CD14-positive monocyte (primary cell): ENCODE results near the gene GRIK2. TPM values are rescaled to one million over a fixed set of nuclear protein-coding genes. Genes with fewer than 3 reads are reported as not detected.

Source experiments
- DNase-seq, 3 donors: peaks; one replicate each; pipeline ENCODE4 v3.0.0-alpha.2; 2011 to 2022
- H2AFZ ChIP-seq: 2 replicates; pipeline ENCODE4 v1.6.0; 2012; ENCODE audit warnings: mild to moderate bottlenecking, low read depth, low read length, inconsistent platforms; ENCODE audit not compliant: insufficient read depth, poor library complexity, severe bottlenecking
- H3K27ac ChIP-seq, 2 donors: 1 replicate in 1 of 2; 2 replicates in 1 of 2; pipeline ENCODE4 v1.5.1; 2012 to 2013; ENCODE audit warnings: low read length in 2 of 2, control low read depth in 1 of 2, inconsistent platforms in 1 of 2, low read depth in 1 of 2, mild to moderate bottlenecking in 1 of 2
- H3K27me3 ChIP-seq, 2 donors: one replicate each; pipeline versions ENCODE4 v1.6.0 to v1.6.1; 2011 to 2013; ENCODE audit warnings: low read length in 2 of 2; ENCODE audit not compliant: control insufficient read depth in 2 of 2, insufficient read depth in 2 of 2
- H3K36me3 ChIP-seq, 2 donors: replicated peaks in 1 of 2; 1 replicate in 1 of 2; 2 replicates in 1 of 2; pipeline versions ENCODE4 v1.5.1 to v1.6.1; 2012 to 2013; ENCODE audit warnings: low read length in 2 of 2, control low read depth in 1 of 2, inconsistent platforms in 1 of 2, mild to moderate bottlenecking in 1 of 2; ENCODE audit not compliant: insufficient read depth in 2 of 2, control insufficient read depth in 1 of 2
- H3K4me1 ChIP-seq, 2 donors: 1 replicate in 1 of 2; 2 replicates in 1 of 2; pipeline versions ENCODE4 v1.5.1 to v1.6.1; 2012 to 2013; ENCODE audit warnings: low read length in 2 of 2, control low read depth in 1 of 2, inconsistent platforms in 1 of 2, mild to moderate bottlenecking in 1 of 2, moderate library complexity in 1 of 2; ENCODE audit not compliant: insufficient read depth in 2 of 2, control insufficient read depth in 1 of 2
- H3K4me2 ChIP-seq: replicated peaks from 2 replicates; pipeline ENCODE3; 2012; ENCODE audit warnings: low read length, moderate library complexity, mild to moderate bottlenecking; ENCODE audit not compliant: poor library complexity, severe bottlenecking; ENCODE audit errors: extremely low read depth
- H3K4me3 ChIP-seq, 3 experiments: fragments of 200-600 bp in 1 of 3; sonication (generic) in 1 of 3; replicated peaks in 1 of 3; 1 replicate in 2 of 3; 2 replicates in 1 of 3; pipeline ENCODE4 v1.5.1; 2011 to 2013; ENCODE audit warnings: low read length in 3 of 3, mild to moderate bottlenecking in 3 of 3, control low read depth in 2 of 3, low read depth in 2 of 3, inconsistent platforms in 1 of 3, moderate library complexity in 1 of 3
- H3K79me2 ChIP-seq: 2 replicates; pipeline ENCODE4 v1.6.0; 2012; ENCODE audit warnings: mild to moderate bottlenecking, control low read depth, inconsistent platforms, low read length, moderate library complexity; ENCODE audit not compliant: insufficient read depth
- H3K9ac ChIP-seq: 2 replicates; pipeline ENCODE4 v1.6.0; 2017; ENCODE audit warnings: low read length, mild to moderate bottlenecking; ENCODE audit not compliant: insufficient read depth, poor library complexity, severe bottlenecking
- H3K9me3 ChIP-seq, 2 donors: replicated peaks in 1 of 2; 1 replicate in 1 of 2; 2 replicates in 1 of 2; pipeline versions ENCODE4 v1.5.1 to v1.6.1; 2012 to 2013; ENCODE audit warnings: low read length in 2 of 2, control low read depth in 1 of 2; ENCODE audit not compliant: control insufficient read depth in 1 of 2, insufficient read depth in 1 of 2
- H4K20me1 ChIP-seq: 2 replicates; pipeline ENCODE4 v1.6.0; 2012; ENCODE audit warnings: mild to moderate bottlenecking, low read length, control low read depth, moderate library complexity; ENCODE audit not compliant: insufficient read depth
- H3K27ac Mint-ChIP-seq, 7 donors: one replicate each; pipeline ENCODE4 v1.8.0; 2020; ENCODE audit warnings: mild to moderate bottlenecking in 7 of 7, mixed read lengths in 7 of 7, moderate library complexity in 6 of 7, inconsistent platforms in 2 of 7
- H3K27me3 Mint-ChIP-seq, 3 donors: one replicate each; pipeline ENCODE4 v1.8.0; 2021 to 2022; ENCODE audit warnings: low read depth in 3 of 3, mild to moderate bottlenecking in 3 of 3, mixed read lengths in 3 of 3, moderate library complexity in 3 of 3, inconsistent platforms in 1 of 3
- H3K36me3 Mint-ChIP-seq, 2 donors: one replicate each; pipeline ENCODE4 v1.8.0; 2020; ENCODE audit warnings: mixed read lengths in 2 of 2, inconsistent platforms in 1 of 2, mild to moderate bottlenecking in 1 of 2
- H3K4me1 Mint-ChIP-seq: one replicate; pipeline ENCODE4 v1.8.0; 2020; ENCODE audit warnings: mild to moderate bottlenecking, mixed read lengths
- H3K4me3 Mint-ChIP-seq, 2 donors: one replicate each; pipeline ENCODE4 v1.8.0; 2020; ENCODE audit warnings: mild to moderate bottlenecking in 2 of 2, mixed read lengths in 2 of 2, moderate library complexity in 1 of 2
- H3K9me3 Mint-ChIP-seq, 7 donors: one replicate each; pipeline ENCODE4 v1.8.0; 2020 to 2022; ENCODE audit warnings: mixed read lengths in 7 of 7, mild to moderate bottlenecking in 6 of 7, moderate library complexity in 6 of 7, inconsistent platforms in 2 of 7
- WGBS: methylation state at CpG from one replicate; pipeline ENCODE4 v1.1.5; 2013; ENCODE audit warnings: missing lambda C conversion rate; ENCODE audit not compliant: insufficient coverage; 5-methylcytosine and 5-hydroxymethylcytosine counted together
- intact Hi-C, 2 donors: fragments of 100-400 bp; cut with micrococcal nuclease; formaldehyde crosslinking; loops; one replicate each; pipeline versions ENCODE4 v1.15.0 to v1.15.1; 2023
- polyA plus RNA-seq, 3 donors: library from polyadenylated mRNA; depleted of rRNA in 1 of 3; unstranded in 2 of 3; stranded (reverse) in 1 of 3; fragments of 300-500 nt in 2 of 3; fragments of >200 nt in 1 of 3; fragmentation: Illumina TruSeq in 2 of 3; gene quantifications; 1 replicate in 2 of 3; 2 replicates in 1 of 3; pipeline ENCODE4 v1.2.3, GENCODE V29; 2012 to 2021
- TF ChIP-seq, protein P1 (sequence below): fragments of 200-600 bp; IDR thresholded peaks from one replicate; pipeline ENCODE4 v1.8.0; 2022; ENCODE audit warnings: antibody characterized with exemption, mild to moderate bottlenecking

Gene GRIK2
- polyA plus RNA-seq, 3 donors, result not detected

GRCh38 chr6:101980924-101981323, 587.4 kb downstream of the GRIK2 start:
- no peak overlapping the region for H3K4me2 ChIP-seq
- H3K4me3 ChIP-seq, result no peak overlapping the region
- intact Hi-C loops, result no loop called here
- Mint-ChIP-seq H3K27me3 (no peaks in the 10 kb centered on the region), H3K9me3 (no peaks in the 10 kb centered on the region), H3K27ac (no peak overlapping the region), H3K4me3 (no peak overlapping the region), H3K4me1 (no peaks in the 10 kb centered on the region), H3K36me3 (no peaks in the 10 kb centered on the region)
- H2AFZ ChIP-seq, result no peak overlapping the region
- H3K36me3 ChIP-seq, result no peaks in the 10 kb centered on the region
- no peak for DNase-seq
- peaks cover 0 to 4% of the 10 kb centered on the region in 2 donors for H3K9me3 ChIP-seq
- no peaks in the 10 kb centered on the region for H4K20me1 ChIP-seq
- no peaks in the 10 kb centered on the region for H3K27me3 ChIP-seq
- TF ChIP-seq, protein P1, sequence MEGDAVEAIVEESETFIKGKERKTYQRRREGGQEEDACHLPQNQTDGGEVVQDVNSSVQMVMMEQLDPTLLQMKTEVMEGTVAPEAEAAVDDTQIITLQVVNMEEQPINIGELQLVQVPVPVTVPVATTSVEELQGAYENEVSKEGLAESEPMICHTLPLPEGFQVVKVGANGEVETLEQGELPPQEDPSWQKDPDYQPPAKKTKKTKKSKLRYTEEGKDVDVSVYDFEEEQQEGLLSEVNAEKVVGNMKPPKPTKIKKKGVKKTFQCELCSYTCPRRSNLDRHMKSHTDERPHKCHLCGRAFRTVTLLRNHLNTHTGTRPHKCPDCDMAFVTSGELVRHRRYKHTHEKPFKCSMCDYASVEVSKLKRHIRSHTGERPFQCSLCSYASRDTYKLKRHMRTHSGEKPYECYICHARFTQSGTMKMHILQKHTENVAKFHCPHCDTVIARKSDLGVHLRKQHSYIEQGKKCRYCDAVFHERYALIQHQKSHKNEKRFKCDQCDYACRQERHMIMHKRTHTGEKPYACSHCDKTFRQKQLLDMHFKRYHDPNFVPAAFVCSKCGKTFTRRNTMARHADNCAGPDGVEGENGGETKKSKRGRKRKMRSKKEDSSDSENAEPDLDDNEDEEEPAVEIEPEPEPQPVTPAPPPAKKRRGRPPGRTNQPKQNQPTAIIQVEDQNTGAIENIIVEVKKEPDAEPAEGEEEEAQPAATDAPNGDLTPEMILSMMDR, result no peak
- no peak overlapping the region for H3K9ac ChIP-seq
- H3K79me2 ChIP-seq, result no peaks in the 10 kb centered on the region
- H3K4me1 ChIP-seq, result no peaks in the 10 kb centered on the region
- H3K27ac ChIP-seq, result no peak overlapping the region

GRCh38 chr6:101986476-101986875, 593.0 kb downstream of the GRIK2 start:
- DNase-seq, result no peak
- no peak overlapping the region for H3K9ac ChIP-seq
- TF ChIP-seq, protein P1, result no peak
- no peaks in the 10 kb centered on the region for H3K4me1 ChIP-seq
- H3K4me3 ChIP-seq, result no peak overlapping the region
- intact Hi-C loops, result no loop called here
- Mint-ChIP-seq H3K27ac (no peak overlapping the region), H3K36me3 (no peaks in the 10 kb centered on the region), H3K4me3 (no peak overlapping the region), H3K9me3 (no peaks in the 10 kb centered on the region), H3K27me3 (no peaks in the 10 kb centered on the region), H3K4me1 (no peaks in the 10 kb centered on the region)
- H3K36me3 ChIP-seq, result no peaks in the 10 kb centered on the region
- no peaks in the 10 kb centered on the region for H3K27me3 ChIP-seq
- no peaks in the 10 kb centered on the region for H3K79me2 ChIP-seq
- no peaks in the 10 kb centered on the region for H4K20me1 ChIP-seq
- no peak overlapping the region for H2AFZ ChIP-seq
- H3K4me2 ChIP-seq, result no peak overlapping the region
- no peak overlapping the region for H3K27ac ChIP-seq
- H3K9me3 ChIP-seq, result no peaks in the 10 kb centered on the region
- no CpG with 5 or more reads among the region's 3 CpGs for WGBS
